Epithelial cell of prostate (primary cell): ENCODE data around the gene KLF7.

Experiments used
- DNase-seq: peaks from one replicate; pipeline ENCODE4 v3.0.0-alpha.2; 2011; ENCODE audit warnings: low read depth, low spot score
- H3K27ac ChIP-seq: fragments of 450-650 bp; 2 replicates; pipeline ENCODE4 v1.5.1; 2017; ENCODE audit warnings: mild to moderate bottlenecking

KLF7 gene

GRCh38 chr2:207165121-207166038 lies at the start of gene KLF7:
Gene KLF7, minus strand, starts transcription at chr2:207165948. Its CDS starts 380 bp downstream, at chr2:207165568.
- DNase-seq: no peak
- peak within 1 kb of the TSS; percentile 99 for H3K27ac ChIP-seq

- DNase-seq: no peak
- no peak overlapping the region for H3K27ac ChIP-seq
Observed at GRCh38 chr2:207215308-207215707, 49.6 kb upstream of the KLF7 start.

GRCh38 chr2:207214446-207214845 lies 48.7 kb upstream of the KLF7 start:
- H3K27ac ChIP-seq: no peak overlapping the region
- DNase-seq: no peak

GRCh38 chr2:207206011-207206410 lies 40.3 kb upstream of the KLF7 start:
- DNase-seq: no peak
- no peak overlapping the region for H3K27ac ChIP-seq

- no peak overlapping the region for H3K27ac ChIP-seq
- DNase-seq: no peak
Observed at GRCh38 chr2:207205173-207205957, 39.6 kb upstream of the KLF7 start.

- no peak overlapping the region for H3K27ac ChIP-seq
- no peak for DNase-seq
Observed at GRCh38 chr2:207203056-207203455, 37.3 kb upstream of the KLF7 start.

- no peak for DNase-seq
- no peak overlapping the region for H3K27ac ChIP-seq
Observed at GRCh38 chr2:207202645-207203044, 36.9 kb upstream of the KLF7 start.

GRCh38 chr2:207201416-207201815 lies 35.7 kb upstream of the KLF7 start:
- H3K27ac ChIP-seq: no peak overlapping the region
- DNase-seq: no peak

GRCh38 chr2:207200136-207200535 lies 34.4 kb upstream of the KLF7 start:
- DNase-seq: no peak
- no peak overlapping the region for H3K27ac ChIP-seq

GRCh38 chr2:207194028-207194427 lies 28.3 kb upstream of the KLF7 start:
- no peak for DNase-seq
- H3K27ac ChIP-seq: no peak overlapping the region

GRCh38 chr2:207188626-207189419 lies 23.1 kb upstream of the KLF7 start:
- H3K27ac ChIP-seq: no peak overlapping the region
- DNase-seq: no peak

- no peak for DNase-seq
- H3K27ac ChIP-seq: peak overlapping the region; percentile 33
Observed at GRCh38 chr2:207185372-207185771, 19.6 kb upstream of the KLF7 start.

GRCh38 chr2:207184768-207185167 lies 19.0 kb upstream of the KLF7 start:
- DNase-seq: no peak
- peak overlapping the region; percentile 33 for H3K27ac ChIP-seq

- peak overlapping the region; percentile 33 for H3K27ac ChIP-seq
- DNase-seq: no peak
Observed at GRCh38 chr2:207184348-207184747, 18.6 kb upstream of the KLF7 start.

GRCh38 chr2:207183506-207183905 lies 17.8 kb upstream of the KLF7 start:
- H3K27ac ChIP-seq: no peak overlapping the region
- DNase-seq: no peak

GRCh38 chr2:207182911-207183310 lies 17.2 kb upstream of the KLF7 start:
- H3K27ac ChIP-seq: peak overlapping the region; percentile 48
- DNase-seq: no peak

GRCh38 chr2:207181526-207182274 lies 16.0 kb upstream of the KLF7 start:
- H3K27ac ChIP-seq: peak overlapping the region; percentile 48
- no peak for DNase-seq

GRCh38 chr2:207180741-207181140 lies 15.0 kb upstream of the KLF7 start:
- H3K27ac ChIP-seq: peak overlapping the region; percentile 48
- DNase-seq: no peak

- no peak overlapping the region for H3K27ac ChIP-seq
- no peak for DNase-seq
Observed at GRCh38 chr2:207176247-207176646, 10.5 kb upstream of the KLF7 start.

GRCh38 chr2:207173641-207174040 lies 7.9 kb upstream of the KLF7 start:
- DNase-seq: no peak
- no peak overlapping the region for H3K27ac ChIP-seq
